GM21423 (cell line): ENCODE data around the gene ACSM6.
"Not testable (repeated sequence)": the region's sequence is repeated elsewhere in the genome, so short reads cannot be mapped to it uniquely, and the experiment has no call there.

Experiments
- ATAC-seq: cut with Tn5 transposase; IDR thresholded peaks from one replicate; pipeline ENCODE4 v1.9.1; 2021; ENCODE audit warnings: mild to moderate bottlenecking, moderate library complexity; ENCODE audit not compliant: unreplicated experiment

ACSM6 gene

GRCh38 chr10:95214369-95214768 is 20.3 kb downstream of the ACSM6 start:
- no peak for ATAC-seq

GRCh38 chr10:95214793-95215192 is 20.8 kb downstream of the ACSM6 start:
- ATAC-seq: peak; percentile 70

DNA sequence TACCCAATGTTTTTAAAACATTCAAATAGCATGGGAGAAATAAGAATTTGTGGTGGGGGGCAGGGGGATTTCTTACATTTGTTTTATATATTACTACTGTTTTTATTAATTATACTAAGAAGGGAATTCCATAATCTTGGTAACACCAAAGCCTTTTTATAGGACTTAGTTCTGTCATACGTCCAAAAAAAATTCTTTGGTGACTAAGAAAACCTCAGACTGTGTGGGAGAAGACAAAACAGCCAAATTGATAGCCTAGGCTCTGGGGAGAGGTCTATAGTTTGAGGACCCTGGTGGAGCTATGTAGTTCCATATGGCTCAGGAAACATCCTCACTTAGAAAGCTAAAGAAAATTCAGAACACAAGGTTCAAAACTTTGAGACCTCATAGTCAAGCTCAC is 23.4 kb downstream of the ACSM6 start:
- no peak for ATAC-seq

GRCh38 chr10:95220539-95220938 is 26.5 kb downstream of the ACSM6 start:
- ATAC-seq: no peak

- no peak for ATAC-seq
These were observed 27.1 kb downstream of the ACSM6 start for GRCh38 chr10:95221124-95221523.

GRCh38 chr10:95225136-95225535 is 31.1 kb downstream of the ACSM6 start:
- ATAC-seq: no peak

GRCh38 chr10:95228934-95229723 is 35.1 kb downstream of the ACSM6 start:
- not testable (repeated sequence) for ATAC-seq

DNA sequence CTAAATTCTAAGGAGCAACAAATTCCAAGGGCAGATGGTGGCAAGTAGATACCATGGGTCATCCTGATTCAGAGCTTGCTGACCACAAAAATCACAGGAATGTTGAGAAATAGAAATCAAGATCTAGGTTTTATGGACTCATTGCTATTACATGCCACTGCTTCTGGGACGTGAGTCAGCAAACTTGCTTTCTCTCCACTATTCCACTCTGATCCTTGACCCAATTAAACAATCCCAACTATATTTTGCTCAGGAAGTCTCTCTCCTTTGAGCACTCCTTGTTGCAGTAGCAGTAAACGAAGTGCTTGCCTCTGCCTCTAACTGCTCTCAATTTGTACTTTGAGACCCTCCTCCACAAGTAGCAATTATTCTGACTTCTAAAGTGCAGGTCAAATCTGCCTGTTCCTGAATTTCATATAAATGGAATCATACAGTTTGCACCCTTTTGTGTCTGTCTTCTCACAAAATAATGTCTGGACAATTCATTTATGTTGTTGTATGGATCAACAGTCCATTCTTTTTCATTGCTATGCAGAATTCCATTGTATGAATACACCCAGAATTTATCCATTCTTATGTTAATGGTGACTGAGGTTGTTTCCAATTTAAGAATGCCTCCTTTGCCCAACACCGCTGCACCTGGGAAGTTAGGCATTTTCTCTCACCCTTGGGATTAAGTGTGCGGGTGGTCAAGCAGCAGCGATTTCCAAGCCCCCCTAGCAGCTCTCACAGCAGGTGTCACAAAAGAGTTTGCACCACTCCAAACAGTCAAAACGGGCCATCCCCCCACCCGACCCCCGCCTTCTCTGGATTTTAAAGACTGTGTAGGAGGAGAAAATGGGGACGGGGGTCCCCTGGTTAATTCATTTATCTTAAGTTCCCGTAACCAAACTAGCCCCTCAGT is 35.9 kb downstream of the ACSM6 start:
- ATAC-seq: no peak

- peak; percentile 53 for ATAC-seq
These were observed 36.9 kb downstream of the ACSM6 start for GRCh38 chr10:95230677-95231586.

GRCh38 chr10:95233377-95234034 is 39.5 kb downstream of the ACSM6 start:
- no peak for ATAC-seq

DNA sequence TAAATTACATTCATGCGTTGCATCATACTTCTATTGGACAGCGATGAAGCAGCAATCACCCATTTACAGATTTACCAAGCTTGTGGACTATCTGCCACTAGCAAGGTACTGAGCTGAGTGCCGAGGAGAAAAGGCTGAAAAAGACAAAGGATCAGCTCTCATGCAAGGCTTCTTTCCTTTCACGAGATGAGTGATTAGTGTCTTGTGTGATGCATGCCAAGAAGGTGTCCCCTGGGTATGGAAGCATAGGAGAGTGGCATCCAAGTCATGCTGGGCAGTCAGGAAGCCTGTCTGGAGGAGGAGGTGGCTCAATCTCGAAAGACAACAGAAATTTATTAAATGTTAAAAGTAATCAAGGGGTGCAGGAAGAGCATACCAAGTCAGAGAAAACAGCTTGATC is 40.9 kb downstream of the ACSM6 start:
- no peak for ATAC-seq

GRCh38 chr10:95235676-95236067 is 41.6 kb downstream of the ACSM6 start:
- ATAC-seq: no peak

GRCh38 chr10:95236068-95236903 is 42.2 kb downstream of the ACSM6 start:
- peak; percentile 96 for ATAC-seq

DNA sequence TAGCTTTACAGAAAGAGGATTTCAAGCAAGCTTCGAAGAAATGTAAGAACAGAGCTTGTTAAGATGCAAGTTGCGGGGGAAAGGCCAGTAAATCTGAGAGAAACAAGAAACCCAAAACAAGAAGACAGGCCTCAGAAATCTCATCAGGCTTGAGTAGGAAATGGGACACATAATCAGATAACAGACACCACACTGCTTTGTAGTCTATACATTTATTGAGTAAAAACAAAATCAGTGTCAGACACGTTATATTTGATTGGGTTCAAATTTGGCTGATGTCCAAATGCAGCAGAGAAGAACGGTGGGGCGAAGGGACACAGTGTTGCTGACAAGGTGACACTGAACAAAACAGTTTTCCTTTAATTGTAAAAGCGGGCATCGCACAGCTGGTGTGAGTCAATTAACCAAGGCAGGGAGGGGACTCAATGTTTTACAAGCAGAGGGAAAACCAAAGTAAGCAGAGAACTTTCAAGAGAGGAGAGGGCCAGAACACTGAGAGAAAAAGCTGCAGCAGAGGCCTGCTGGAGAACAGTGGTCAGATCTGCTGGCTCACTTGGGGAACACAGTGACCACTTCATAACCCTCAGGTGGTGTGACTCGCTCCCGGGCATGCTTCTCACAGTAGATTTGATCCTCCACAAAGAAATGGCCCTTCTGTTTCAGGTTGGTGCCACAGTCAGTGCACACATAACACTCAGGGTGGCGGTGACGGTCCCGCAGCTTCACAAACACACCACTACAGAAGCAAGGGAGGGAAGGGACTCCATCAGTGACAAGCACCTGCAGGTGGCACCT is 43.5 kb downstream of the ACSM6 start:
- no peak for ATAC-seq

DNA sequence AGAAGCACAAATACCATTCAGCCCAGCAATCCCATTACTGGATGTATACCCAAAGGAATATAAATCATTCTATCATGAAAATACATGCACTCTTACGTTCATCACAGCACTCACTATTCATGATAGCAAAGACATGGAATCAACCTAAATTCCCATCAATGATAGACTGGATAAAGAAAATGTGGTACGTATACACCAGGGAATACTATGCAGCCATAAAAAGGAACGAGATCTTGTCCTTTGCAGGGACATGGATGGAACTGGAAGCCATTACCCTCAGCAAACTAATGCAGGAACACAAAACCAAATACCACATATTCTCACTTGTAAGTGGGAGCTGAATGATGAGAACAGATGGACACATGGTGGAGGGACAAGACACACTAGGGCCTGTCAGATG is 46.1 kb downstream of the ACSM6 start:
- ATAC-seq: not testable (repeated sequence)

DNA sequence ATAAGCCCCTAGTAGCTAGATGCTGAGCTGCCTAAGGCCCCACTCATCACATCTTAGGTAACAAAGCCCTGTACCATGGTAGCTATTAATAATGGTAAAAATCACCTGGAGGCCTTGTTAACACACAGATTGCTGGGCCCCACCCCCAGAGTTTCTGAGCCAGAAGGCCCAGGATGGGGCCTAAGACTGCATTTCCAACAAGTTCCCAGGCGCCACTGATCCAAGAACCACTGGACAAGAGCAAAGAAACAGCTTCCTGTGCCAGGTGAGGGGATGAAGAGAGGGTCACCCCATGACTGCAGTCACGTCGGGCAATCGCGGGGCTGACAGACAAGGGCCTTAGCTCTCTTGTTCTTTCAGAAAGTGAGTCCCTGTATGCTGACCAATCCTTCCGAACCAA is 46.8 kb downstream of the ACSM6 start:
- ATAC-seq: no peak

DNA sequence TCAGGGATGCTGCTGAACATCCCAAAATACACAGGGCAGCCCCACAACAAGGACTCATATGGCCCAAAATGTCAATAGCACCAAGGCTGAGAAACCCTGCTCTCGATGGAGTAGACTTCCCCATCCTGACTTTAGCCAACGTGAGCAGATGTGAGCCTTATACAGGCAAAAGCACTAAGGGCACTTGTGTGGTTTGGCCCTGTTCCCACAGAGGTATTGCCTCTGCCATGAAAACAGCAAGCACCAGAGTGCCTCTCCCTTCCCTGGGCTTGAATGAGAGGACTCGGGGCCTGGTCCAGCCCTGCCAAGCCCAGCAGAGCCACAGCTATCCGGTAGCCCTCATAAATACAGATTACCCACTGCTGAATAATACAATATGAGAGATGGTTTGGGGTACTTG is 47.5 kb downstream of the ACSM6 start:
- no peak for ATAC-seq

GRCh38 chr10:95242581-95243317 is 48.7 kb downstream of the ACSM6 start:
- no peak for ATAC-seq
